H1 (cell line): ENCODE measurements around the gene MAD2L2. TPM values are rescaled to one million over a fixed set of nuclear protein-coding genes. Genes with fewer than 3 reads are reported as not detected.

Experiments
- CTCF ChIA-PET: fragments of 300-600 bp; sonication (Branson Sonifier 250); formaldehyde crosslinking; loops from one replicate; lab custom pipeline; 2021; ENCODE audit not compliant: partially characterized antibody; lab: Charles Lee
- POLR2A ChIA-PET: fragments of 300-600 bp; sonication (Branson Sonifier 250); formaldehyde crosslinking; loops from one replicate; lab custom pipeline; 2021; ENCODE audit warnings: inconsistent platforms; ENCODE audit not compliant: partially characterized antibody; lab: Charles Lee
- DNase-seq, 2 experiments: peaks; one replicate each; pipeline versions ENCODE4 v3.0.0 to v3.0.0-alpha.2; 2010 to 2022; ENCODE audit warnings: low spot score in 2 of 2, low read depth in 1 of 2, mixed read lengths in 1 of 2
- FAIRE-seq: peaks from 2 replicates; lab custom pipeline; 2011; peaks lifted over from hg19 to GRCh38; lab: Jason Lieb, UNC
- H2AFZ ChIP-seq: 2 replicates; pipeline ENCODE4 v1.8.1; 2012; ENCODE audit warnings: low read length, inconsistent platforms
- H2AK5ac ChIP-seq: 2 replicates; pipeline ENCODE4 v1.6.1; 2013; ENCODE audit warnings: low read depth, low read length
- H2BK120ac ChIP-seq: replicated peaks from 2 replicates; pipeline ENCODE3; 2013; ENCODE audit warnings: low read depth, low read length, inconsistent platforms
- H2BK12ac ChIP-seq: 2 replicates; pipeline ENCODE4 v1.6.1; 2013; ENCODE audit warnings: low read depth, low read length
- H2BK15ac ChIP-seq: 2 replicates; pipeline ENCODE4 v1.6.1; 2013; ENCODE audit warnings: low read length
- H2BK20ac ChIP-seq: 2 replicates; pipeline ENCODE4 v1.6.1; 2013; ENCODE audit warnings: low read length
- H2BK5ac ChIP-seq: 2 replicates; pipeline ENCODE4 v1.6.1; 2013; ENCODE audit warnings: low read depth, low read length
- H3K14ac ChIP-seq: 2 replicates; pipeline ENCODE4 v1.6.1; 2013; ENCODE audit warnings: inconsistent platforms; ENCODE audit not compliant: insufficient read length
- H3K18ac ChIP-seq: 2 replicates; pipeline ENCODE4 v1.6.1; 2013; ENCODE audit warnings: low read length; ENCODE audit errors: extremely low read depth
- H3K23ac ChIP-seq: 2 replicates; pipeline ENCODE4 v1.6.1; 2013; ENCODE audit warnings: inconsistent platforms; ENCODE audit not compliant: insufficient read length
- H3K23me2 ChIP-seq: 2 replicates; pipeline ENCODE4 v1.6.1; 2013; ENCODE audit warnings: low read depth, low read length
- H3K27ac ChIP-seq: 2 replicates; pipeline ENCODE4 v1.6.1; 2011; ENCODE audit warnings: low read depth, low read length, inconsistent platforms
- H3K27me3 ChIP-seq, 4 experiments: replicated peaks in 1 of 4; 1 replicate in 1 of 4; 2 replicates in 3 of 4; pipeline versions ENCODE4 v1.6.1 to v1.8.1; 2011 to 2013; ENCODE audit warnings: low read length in 3 of 4, mild to moderate bottlenecking in 3 of 4, inconsistent platforms in 2 of 4, mixed read lengths in 2 of 4, moderate library complexity in 1 of 4; ENCODE audit not compliant: control insufficient read depth in 3 of 4, insufficient read depth in 3 of 4; ENCODE audit errors: extremely low read depth in 1 of 4
- H3K36me3 ChIP-seq, 4 experiments: 2 replicates each; pipeline versions ENCODE4 v1.6.1 to v1.8.1; 2011 to 2013; ENCODE audit warnings: mild to moderate bottlenecking in 4 of 4, low read length in 3 of 4, moderate library complexity in 2 of 4, control low read depth in 1 of 4, inconsistent platforms in 1 of 4; ENCODE audit not compliant: insufficient read depth in 4 of 4, control insufficient read depth in 2 of 4
- H3K4ac ChIP-seq: replicated peaks from 2 replicates; pipeline ENCODE3; 2013; ENCODE audit warnings: low read length, low read depth, mixed read lengths, inconsistent platforms; ENCODE audit not compliant: insufficient read length
- H3K4me1 ChIP-seq, 4 experiments: replicated peaks in 1 of 4; 1 replicate in 1 of 4; 2 replicates in 3 of 4; pipeline versions ENCODE4 v1.6.1 to v1.8.1; 2011 to 2013; ENCODE audit warnings: low read length in 3 of 4, inconsistent platforms in 2 of 4, mixed read lengths in 1 of 4; ENCODE audit not compliant: insufficient read depth in 4 of 4, control insufficient read depth in 3 of 4
- H3K4me2 ChIP-seq, 2 experiments: 2 replicates each; pipeline versions ENCODE4 v1.6.1 to v1.8.1; 2011 to 2013; ENCODE audit warnings: low read depth in 2 of 2, low read length in 2 of 2, control low read depth in 1 of 2, inconsistent platforms in 1 of 2, mild to moderate bottlenecking in 1 of 2; ENCODE audit not compliant: insufficient read depth in 1 of 2
- H3K4me3 ChIP-seq, 4 experiments: fragments of 200-600, 300-600 bp in 1 of 4; sonication (generic), shearing (Covaris generic), sonication (Bioruptor Twin) in 1 of 4; 2 replicates each; pipeline versions ENCODE4 v1.5.1 to v1.8.1; 2011 to 2016; ENCODE audit warnings: low read length in 4 of 4, low read depth in 3 of 4, control low read depth in 2 of 4, inconsistent platforms in 2 of 4, mild to moderate bottlenecking in 2 of 4, mixed read lengths in 1 of 4, moderate library complexity in 1 of 4; ENCODE audit not compliant: insufficient read depth in 2 of 4; ENCODE audit errors: extremely low read depth in 1 of 4
- H3K56ac ChIP-seq: replicated peaks from 2 replicates; pipeline ENCODE3; 2013; ENCODE audit warnings: low read depth, mild to moderate bottlenecking, mixed read lengths, low read length, inconsistent platforms; ENCODE audit not compliant: insufficient read length
- H3K79me1 ChIP-seq: 2 replicates; pipeline ENCODE4 v1.6.1; 2013; ENCODE audit warnings: low read depth, low read length, control low read depth
- H3K79me2 ChIP-seq, 2 experiments: 2 replicates each; pipeline versions ENCODE4 v1.6.1 to v1.8.1; 2012 to 2013; ENCODE audit warnings: low read length in 2 of 2, mild to moderate bottlenecking in 2 of 2, inconsistent platforms in 1 of 2; ENCODE audit not compliant: insufficient read depth in 2 of 2, control insufficient read depth in 1 of 2
- H3K9ac ChIP-seq, 4 experiments: replicated peaks in 1 of 4; 1 replicate in 1 of 4; 2 replicates in 3 of 4; pipeline versions ENCODE4 v1.6.1 to v1.8.1; 2011 to 2013; ENCODE audit warnings: low read depth in 3 of 4, low read length in 3 of 4, control low read depth in 2 of 4, mild to moderate bottlenecking in 2 of 4, moderate library complexity in 2 of 4, inconsistent platforms in 1 of 4; ENCODE audit errors: extremely low read depth in 1 of 4
- H3K9me3 ChIP-seq, 2 experiments: 2 replicates each; pipeline versions ENCODE4 v1.6.1 to v1.8.1; 2012 to 2013; ENCODE audit warnings: mild to moderate bottlenecking in 2 of 2, moderate library complexity in 2 of 2, control low read depth in 1 of 2, inconsistent platforms in 1 of 2, low read depth in 1 of 2, low read length in 1 of 2, mixed read lengths in 1 of 2; ENCODE audit not compliant: insufficient read depth in 2 of 2
- H4K20me1 ChIP-seq, 2 experiments: replicated peaks in 1 of 2; 2 replicates each; pipeline versions ENCODE3 to v1.8.1; 2011 to 2013; ENCODE audit warnings: inconsistent platforms in 2 of 2, low read length in 2 of 2, mild to moderate bottlenecking in 1 of 2; ENCODE audit not compliant: insufficient read depth in 2 of 2, control insufficient read depth in 1 of 2
- H4K5ac ChIP-seq: 2 replicates; pipeline ENCODE4 v1.6.1; 2013; ENCODE audit warnings: low read length, low read depth, mixed read lengths, inconsistent platforms; ENCODE audit not compliant: insufficient read length
- H4K8ac ChIP-seq: 2 replicates; pipeline ENCODE4 v1.8.0; 2013; ENCODE audit warnings: mild to moderate bottlenecking, moderate library complexity, low read length, inconsistent platforms; ENCODE audit not compliant: insufficient read depth; ENCODE audit errors: extremely low read depth
- H4K91ac ChIP-seq: replicated peaks from 2 replicates; pipeline ENCODE3; 2013; ENCODE audit warnings: low read length, mixed read lengths, inconsistent platforms; ENCODE audit not compliant: insufficient read length
- PHF8 ChIP-seq: fragments of 200-600 bp; sonication (generic); conservative IDR thresholded peaks from 2 replicates; pipeline ENCODE4 v1.7.1; 2012; ENCODE audit warnings: low read depth, mild to moderate bottlenecking, inconsistent platforms, low read length, moderate library complexity
- RFX5 ChIP-seq: IDR thresholded peaks from 2 replicates; pipeline ENCODE4 v1.6.1; 2011; ENCODE audit warnings: low read depth, low read length, improper control_type of control experiment, borderline replicate concordance
- YY1 ChIP-seq: IDR thresholded peaks from 2 replicates; pipeline ENCODE4 v1.6.1; 2011; ENCODE audit warnings: low read depth, mild to moderate bottlenecking, low read length
- WGBS, 2 experiments: shearing (Covaris generic) in 1 of 2; methylation state at CpG; one replicate each; pipeline versions ENCODE4 v1.1.6 to v1.1.7; 2013 to 2015; ENCODE audit warnings: low lambda C conversion rate in 2 of 2, mixed read lengths in 2 of 2, inconsistent platforms in 1 of 2, low coverage in 1 of 2, missing lambda C conversion rate in 1 of 2; ENCODE audit not compliant: insufficient replicate concordance in 2 of 2, insufficient coverage in 1 of 2, insufficient read length in 1 of 2; ENCODE audit errors: extremely low coverage in 1 of 2, missing lambda C conversion rate in 1 of 2; 5-methylcytosine and 5-hydroxymethylcytosine counted together
- polyA plus RNA-seq, 7 experiments: library from polyadenylated mRNA; depleted of rRNA in 3 of 7; stranded (reverse) in 5 of 7; unstranded in 2 of 7; fragments of >200 nt in 5 of 7; fragments of 200-250 nt in 2 of 7; gene quantifications; 1 replicate in 5 of 7; 2 replicates in 1 of 7; 4 replicates in 1 of 7; pipeline versions ENCODE4 v1.2.1 to v1.2.3, GENCODE V29; 2011 to 2013; ENCODE audit warnings: missing spikeins in 2 of 7, mixed read lengths in 2 of 7
- total RNA-seq: library from RNA; stranded (reverse); fragmentation: NEBNext Ultra II Directional; extraction: Animal tissue kit (Norgen Biotek cat#: 25700); gene quantifications from 2 replicates; pipeline ENCODE4 v1.2.1, GENCODE V29; 2021

MAD2L2 gene
- total and polyA plus RNA-seq, 2 of the 8 experiments (the other 6 are each of a cell fraction or from before 2014, with no cell fraction given), result 310 to 469 TPM

DNA sequence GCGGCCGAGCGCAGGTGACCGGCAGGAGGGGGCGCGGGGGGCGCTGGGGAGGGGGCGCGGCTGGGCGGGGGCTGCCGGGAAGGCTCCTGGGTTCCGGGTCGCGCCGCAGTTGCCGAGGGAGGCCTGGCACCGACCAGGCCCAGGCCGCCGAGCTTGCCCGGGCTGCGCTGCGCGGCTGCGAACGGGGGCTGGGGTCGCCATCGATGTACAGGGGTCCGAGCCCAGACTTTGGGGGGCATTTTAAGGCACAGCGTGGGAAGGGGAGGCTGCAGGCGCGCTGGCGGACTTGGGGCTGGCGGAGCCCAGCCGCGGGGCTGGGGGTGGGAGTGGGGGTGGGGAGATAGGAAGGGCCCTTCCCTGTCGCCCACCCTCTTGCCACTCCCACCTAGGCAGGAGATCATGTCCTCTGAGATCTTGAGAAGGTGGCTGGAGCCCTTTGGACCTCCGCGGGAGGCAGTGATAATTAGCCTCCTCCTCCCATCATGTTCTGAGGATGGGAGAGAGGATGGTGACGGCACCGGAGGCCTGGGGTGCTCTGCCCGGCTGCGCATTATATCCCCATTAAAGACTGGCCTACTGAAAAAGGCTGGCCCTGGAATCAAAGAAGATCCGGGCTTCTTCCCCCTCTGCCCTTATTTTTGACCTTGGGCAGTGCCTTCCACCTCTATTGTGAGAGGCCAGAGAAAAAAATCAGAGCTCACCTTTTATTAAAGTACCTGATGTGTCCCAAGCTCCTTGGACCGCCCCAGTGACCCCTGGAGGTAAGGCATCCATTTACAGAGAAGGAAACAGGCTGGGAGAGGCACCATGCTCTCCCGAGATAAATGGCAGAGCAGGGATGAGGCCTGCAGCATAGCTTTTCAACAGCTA lies 25.8 kb downstream of the MAD2L2 start:
- Histone ChIP-seq H3K79me2 (peaks cover 0 to 7% of the 10 kb centered on the region in 2 experiments; a peak in 1 of 4 replicates), H4K8ac (0 out of 2 replicates have a peak overlapping the region, but pooled peaks have one; percentile 74), H2BK15ac (no peak overlapping the region), H3K4me2 (peak overlapping the region; percentile 82 to 95), H4K91ac (peak overlapping the region; percentile 40), H4K5ac (peak overlapping the region; percentile 71), H2AK5ac (peak overlapping the region; percentile 25; the same call in 1 of the 2 replicates), H3K4ac (peak overlapping the region; percentile 32), H2AFZ (no peak overlapping the region), H4K20me1 (peaks cover 5 to 12% of the 10 kb centered on the region in 2 experiments), H2BK20ac (no peak overlapping the region), H3K56ac (peak overlapping the region; percentile 46), H3K36me3 (peaks cover 0 to 18% (median 6%) of the 10 kb centered on the region in 4 experiments; a peak in 5 of 8 replicates), H3K18ac (peak overlapping the region; percentile 93), H3K23ac (no peak overlapping the region), H3K27ac (no peak overlapping the region), H3K4me3 (peak overlapping the region; percentile 45 to 78 (median 62)), H2BK12ac (no peak overlapping the region), H3K23me2 (peaks cover 10% of the 10 kb centered on the region; the same call in 1 of the 2 replicates), H3K4me1 (peaks cover 6 to 28% (median 24%) of the 10 kb centered on the region in 4 experiments), H3K14ac (no peak overlapping the region), H2BK5ac (no peak overlapping the region; the same call in 1 of the 2 replicates), H3K9me3 (no peaks in the 10 kb centered on the region), H3K27me3 (peaks cover 0 to 4% (median 2%) of the 10 kb centered on the region in 4 experiments; a peak in 2 of 7 replicates), H2BK120ac (no peak overlapping the region), H3K9ac (peak overlapping the region; percentile 29 to 76 (median 52); a peak in 5 of 7 replicates), H3K79me1 (peaks cover 3% of the 10 kb centered on the region)
- POLR2A ChIA-PET, result interaction anchor here (0.7 to 6.2 kb wide), 12 partner anchors 9 to 82 kb away, joined by 3 to 61 read pairs (median 6); partner anchors contain the start of genes FBXO6 and MAD2L2
- DNase-seq (no peak), FAIRE-seq (no peak)
- TF ChIP-seq YY1 (peak; percentile 38; the same call in 1 of the 2 replicates), PHF8 (peak; percentile 58; the same call in 1 of the 2 replicates), RFX5 (no peak)
- CTCF ChIA-PET, result interaction anchor here (0.8 to 4.4 kb wide), 7 partner anchors 9 to 64 kb away, joined by 3 to 25 read pairs (median 5); partner anchors contain the start of gene FBXO6
- WGBS, 2 experiments, result 19% methylated on average over 15 of the region's 45 CpGs; no CpG with 5 or more reads in 1 of the 2 experiments
